Mucosa of descending colon (tissue), 3 donors: ENCODE data around the gene ZDBF2. TPM values are rescaled to one million over a fixed set of nuclear protein-coding genes. Genes with fewer than 3 reads are reported as not detected.

ENCODE experiments used
- ATAC-seq: fragments of 200-7000 bp; cut with Tn5 transposase; one replicate; pipeline ENCODE4 v1.9.1; 2020; ENCODE audit warnings: mild to moderate bottlenecking, moderate library complexity
- DNase-seq, 3 donors: peaks; one replicate each; pipeline ENCODE4 v3.0.0-alpha.2; 2020
- H3K36me3 ChIP-seq: fragments of 200-600 bp; one replicate; pipeline ENCODE4 v1.8.0; 2021; ENCODE audit warnings: low read depth, mild to moderate bottlenecking
- H3K4me1 ChIP-seq: fragments of 200-600 bp; one replicate; pipeline ENCODE4 v1.8.0; 2021; ENCODE audit warnings: low read depth, mild to moderate bottlenecking
- H3K4me3 ChIP-seq: fragments of 200-600 bp; one replicate; pipeline ENCODE4 v1.8.0; 2021; ENCODE audit warnings: mild to moderate bottlenecking
- H3K9me3 ChIP-seq: fragments of 200-600 bp; one replicate; pipeline ENCODE4 v1.8.0; 2021; ENCODE audit warnings: mild to moderate bottlenecking
- intact Hi-C, 2 donors: fragments of 100-400 bp; cut with DNase I in 1 of 2; cut with micrococcal nuclease in 1 of 2; formaldehyde crosslinking; loops; one replicate each; pipeline versions ENCODE4 v1.11.0 to v1.11.1; 2022; cut with DNase I, micrococcal nuclease
- total RNA-seq, 3 donors: library from RNA; stranded (reverse); fragmentation: NEBNext Ultra II Directional in 2 of 3; extraction: Animal tissue kit (Norgen Biotek cat#: 25700) in 2 of 3; gene quantifications; one replicate each; pipeline versions ENCODE4 v1.2.1 to v1.2.4, GENCODE V29; 2021 to 2023
- TF ChIP-seq, protein P1 (sequence below): fragments of 200-600 bp; IDR thresholded peaks from one replicate; pipeline ENCODE4 v1.8.0; 2022; ENCODE audit warnings: antibody characterized with exemption, mild to moderate bottlenecking
- donor health status: DM: no; HTN: no; CAD: no; lungs with moderate emphysema.
- donor health status: DM: no; HTN: no; CAD: no.
- donor health status: DM: no; HTN: yes; CAD: no.

Gene ZDBF2
- total RNA-seq, 3 donors from 2014 or later, result 3.9 to 18.3 (median 3.9) TPM

DNA sequence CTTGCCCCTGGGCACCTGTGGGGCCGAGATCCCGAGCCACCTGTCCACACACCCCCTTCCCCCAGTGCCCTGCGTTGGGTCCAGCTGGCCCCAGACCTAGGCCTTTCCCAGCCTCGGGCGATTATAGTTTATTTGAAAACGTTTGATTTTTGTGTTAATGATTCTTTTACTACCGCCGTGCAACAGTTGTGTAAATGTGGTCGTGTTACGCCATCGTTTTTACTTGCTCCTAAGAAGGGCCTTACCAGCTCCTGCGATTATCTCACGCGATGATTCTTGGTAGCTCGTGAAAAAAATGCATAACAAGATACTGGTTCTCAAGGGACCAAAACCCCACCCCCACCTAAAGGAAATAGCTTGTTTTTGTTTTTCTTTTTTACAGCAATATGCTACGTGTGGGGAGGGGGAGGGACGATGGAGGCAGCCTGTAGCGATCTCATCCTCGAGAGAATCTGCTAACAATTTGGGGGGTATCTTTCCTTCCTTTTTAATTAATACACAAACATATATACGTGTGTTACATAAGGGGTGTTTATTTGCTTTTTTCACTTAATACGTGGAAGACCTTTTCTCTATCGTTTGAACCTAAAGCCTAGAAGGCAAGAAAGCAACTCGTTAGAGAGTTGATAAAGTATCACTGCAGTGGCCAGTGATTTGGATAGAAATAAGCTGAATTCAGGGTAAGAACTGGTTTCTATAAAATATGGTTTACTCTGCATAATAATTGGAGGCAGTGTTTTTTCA is 1.0 kb downstream of the ZDBF2 start:
- Histone ChIP-seq H3K4me3 (peak overlapping the region; percentile 41), H3K9me3 (no peaks in the 10 kb centered on the region), H3K4me1 (peaks cover 5% of the 10 kb centered on the region), H3K36me3 (no peaks in the 10 kb centered on the region)
- DNase-seq, result peak in 1 of 3 donors; percentile 11
- peak; percentile 48 for ATAC-seq
- TF ChIP-seq, protein P1, sequence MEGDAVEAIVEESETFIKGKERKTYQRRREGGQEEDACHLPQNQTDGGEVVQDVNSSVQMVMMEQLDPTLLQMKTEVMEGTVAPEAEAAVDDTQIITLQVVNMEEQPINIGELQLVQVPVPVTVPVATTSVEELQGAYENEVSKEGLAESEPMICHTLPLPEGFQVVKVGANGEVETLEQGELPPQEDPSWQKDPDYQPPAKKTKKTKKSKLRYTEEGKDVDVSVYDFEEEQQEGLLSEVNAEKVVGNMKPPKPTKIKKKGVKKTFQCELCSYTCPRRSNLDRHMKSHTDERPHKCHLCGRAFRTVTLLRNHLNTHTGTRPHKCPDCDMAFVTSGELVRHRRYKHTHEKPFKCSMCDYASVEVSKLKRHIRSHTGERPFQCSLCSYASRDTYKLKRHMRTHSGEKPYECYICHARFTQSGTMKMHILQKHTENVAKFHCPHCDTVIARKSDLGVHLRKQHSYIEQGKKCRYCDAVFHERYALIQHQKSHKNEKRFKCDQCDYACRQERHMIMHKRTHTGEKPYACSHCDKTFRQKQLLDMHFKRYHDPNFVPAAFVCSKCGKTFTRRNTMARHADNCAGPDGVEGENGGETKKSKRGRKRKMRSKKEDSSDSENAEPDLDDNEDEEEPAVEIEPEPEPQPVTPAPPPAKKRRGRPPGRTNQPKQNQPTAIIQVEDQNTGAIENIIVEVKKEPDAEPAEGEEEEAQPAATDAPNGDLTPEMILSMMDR, result no peak
- intact Hi-C loops, result no loop called here

DNA sequence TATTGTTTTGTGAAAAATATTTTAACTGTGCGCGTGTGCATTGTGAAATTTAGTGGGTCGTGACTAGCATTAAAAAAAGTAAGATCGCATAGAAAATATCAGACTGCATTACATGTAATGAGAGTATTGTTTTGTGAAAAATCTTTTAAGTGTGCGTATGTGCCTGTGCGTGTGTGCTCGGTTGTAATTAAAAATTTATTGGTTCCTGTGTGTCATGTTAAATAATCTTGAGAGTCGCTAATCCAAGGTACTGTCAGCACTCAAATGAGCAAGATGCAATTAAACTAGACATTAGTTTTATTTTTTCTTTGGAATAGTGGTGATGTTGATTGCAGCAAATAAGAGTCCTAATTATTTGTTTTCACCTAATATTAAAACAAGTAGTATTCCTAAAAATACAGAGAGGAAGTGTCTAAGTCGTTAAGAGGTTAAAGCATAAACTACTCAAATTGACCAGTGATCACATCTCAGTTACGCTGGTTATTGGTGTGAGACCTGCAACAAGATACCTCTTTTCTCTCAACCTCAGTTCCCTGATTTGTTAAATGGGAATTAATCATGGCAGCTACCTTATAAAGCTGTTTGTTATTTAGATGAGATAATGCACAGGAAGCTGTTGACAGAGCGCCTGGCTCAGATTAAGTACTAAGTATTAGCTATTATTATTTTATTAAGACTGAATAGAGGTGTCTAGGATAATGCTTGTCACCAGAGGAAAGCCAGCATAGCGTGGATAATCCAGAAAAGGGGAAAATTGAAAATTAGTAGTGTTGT is 1.9 kb downstream of the ZDBF2 start:
- peaks cover 5% of the 10 kb centered on the region for H3K4me1 ChIP-seq
- H3K9me3 ChIP-seq, result no peaks in the 10 kb centered on the region
- no peak for DNase-seq
- TF ChIP-seq, protein P1, result no peak
- intact Hi-C loops, result no loop called here
- no peak for ATAC-seq
- H3K36me3 ChIP-seq, result no peaks in the 10 kb centered on the region
- H3K4me3 ChIP-seq, result no peak overlapping the region

DNA sequence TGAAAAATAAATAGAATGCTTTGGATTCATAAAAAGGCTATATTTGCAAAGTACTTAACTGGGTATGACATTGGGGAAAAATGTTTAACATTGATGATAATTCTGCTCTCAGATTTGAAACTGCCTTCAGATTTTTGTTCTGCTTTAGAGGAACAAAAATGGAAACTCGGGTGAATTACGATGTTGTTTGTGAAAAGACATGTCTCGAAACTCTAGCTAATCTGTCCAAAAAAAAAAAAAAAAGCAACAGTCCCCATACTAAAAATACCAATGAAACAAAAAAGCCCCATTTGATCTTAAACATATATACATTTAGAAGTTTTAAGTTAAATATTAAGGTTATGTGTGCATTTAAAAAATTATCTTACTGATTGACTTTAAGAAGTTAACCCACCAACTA is 3.0 kb downstream of the ZDBF2 start:
- Histone ChIP-seq H3K4me1 (peaks cover 5% of the 10 kb centered on the region), H3K4me3 (no peak overlapping the region), H3K36me3 (no peaks in the 10 kb centered on the region), H3K9me3 (no peaks in the 10 kb centered on the region)
- no peak for DNase-seq
- ATAC-seq, result no peak
- TF ChIP-seq, protein P1, result no peak
- intact Hi-C loops, result no loop called here

DNA sequence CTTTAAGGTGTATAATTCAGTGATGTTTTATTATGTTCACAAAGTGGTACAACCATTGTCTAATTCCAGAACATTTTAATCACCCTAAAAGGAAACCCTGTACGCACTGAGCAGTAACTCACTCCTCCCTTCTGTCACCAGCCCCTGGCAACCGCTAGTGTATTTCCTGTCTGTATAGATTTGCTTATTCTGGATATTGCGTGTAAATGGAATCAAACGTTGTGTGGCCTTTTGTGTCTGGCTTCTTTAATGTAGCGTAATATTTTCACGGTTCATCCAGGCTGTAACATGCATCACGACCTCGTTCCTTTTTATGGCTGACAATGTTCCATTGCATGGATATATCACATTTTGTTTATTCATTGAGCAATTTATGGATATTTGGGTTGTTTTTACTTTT is 8.3 kb downstream of the ZDBF2 start:
- H3K4me1 ChIP-seq, result no peaks in the 10 kb centered on the region
- H3K4me3 ChIP-seq, result no peak overlapping the region
- H3K36me3 ChIP-seq, result no peaks in the 10 kb centered on the region
- intact Hi-C loops, result no loop called here
- no peak for ATAC-seq
- TF ChIP-seq, protein P1, result no peak
- DNase-seq, result no peak
- peaks cover 5% of the 10 kb centered on the region for H3K9me3 ChIP-seq

DNA sequence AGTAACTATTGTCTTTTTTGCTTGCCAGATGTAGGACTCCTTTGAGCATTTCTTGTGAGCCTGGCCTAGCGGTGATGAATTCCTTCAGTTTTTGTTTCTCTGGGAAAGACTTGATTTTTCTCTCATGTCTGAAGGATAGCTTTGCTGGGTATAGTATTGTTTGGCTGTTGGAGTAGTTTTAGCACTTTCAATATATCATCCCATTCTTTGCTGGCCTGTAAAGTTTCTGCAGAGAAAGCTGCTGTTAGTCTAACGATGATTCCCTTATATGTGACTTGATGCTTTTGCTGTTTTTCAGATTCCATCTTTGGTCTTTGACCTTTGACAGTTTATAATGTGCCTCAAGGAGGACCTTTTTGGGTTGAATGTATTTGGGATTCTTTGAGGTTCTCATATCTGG is 12.7 kb downstream of the ZDBF2 start:
- no peaks in the 10 kb centered on the region for H3K4me1 ChIP-seq
- DNase-seq (no peak), ATAC-seq (no peak)
- intact Hi-C loops, result no loop called here
- no peak overlapping the region for H3K4me3 ChIP-seq
- peaks cover 5% of the 10 kb centered on the region for H3K9me3 ChIP-seq
- no peaks in the 10 kb centered on the region for H3K36me3 ChIP-seq
- TF ChIP-seq, protein P1, result no peak
